CD4-positive, alpha-beta memory T cell (primary cell): Measurements from ENCODE around the gene DAPK1. TPM values are rescaled to one million over a fixed set of nuclear protein-coding genes. Genes with fewer than 3 reads are reported as not detected.
"Not testable (repeated sequence)": the region's sequence is repeated elsewhere in the genome, so short reads cannot be mapped to it uniquely, and the experiment has no call there.

Experiments
- CTCF ChIA-PET: fragments of 350-600 bp; sonication (Branson Sonifier 250); formaldehyde crosslinking; loops from one replicate; lab custom pipeline; 2021; ENCODE audit warnings: inconsistent platforms; ENCODE audit not compliant: partially characterized antibody; lab: Charles Lee
- POLR2A ChIA-PET: fragments of 350-600 bp; sonication (Branson Sonifier 250); formaldehyde crosslinking; loops from one replicate; lab custom pipeline; 2021; ENCODE audit not compliant: partially characterized antibody; lab: Charles Lee
- DNase-seq, 5 donors: peaks; one replicate each; pipeline versions ENCODE4 v3.0.0 to v3.0.0-alpha.2; 2020 to 2022; ENCODE audit warnings: mixed read lengths in 1 of 5
- H3K27ac ChIP-seq: one replicate; pipeline ENCODE4 v1.7.0; 2013; ENCODE audit warnings: low read depth, low read length
- H3K27me3 ChIP-seq: 2 replicates; pipeline ENCODE4 v1.7.0; 2013; ENCODE audit warnings: mild to moderate bottlenecking, low read length, moderate library complexity; ENCODE audit not compliant: insufficient read depth
- H3K36me3 ChIP-seq: 2 replicates; pipeline ENCODE4 v1.7.0; 2013; ENCODE audit warnings: mild to moderate bottlenecking, low read length, moderate library complexity; ENCODE audit not compliant: insufficient read depth
- H3K4me1 ChIP-seq: 2 replicates; pipeline ENCODE4 v1.7.0; 2013; ENCODE audit warnings: mild to moderate bottlenecking, low read length, moderate library complexity; ENCODE audit not compliant: insufficient read depth
- H3K4me3 ChIP-seq, 2 donors: one replicate each; pipeline ENCODE4 v1.7.0; 2013; ENCODE audit warnings: low read length in 2 of 2, mild to moderate bottlenecking in 1 of 2
- H3K9me3 ChIP-seq, 2 donors: one replicate each; pipeline ENCODE4 v1.7.0; 2013; ENCODE audit warnings: low read length in 2 of 2, control low read depth in 1 of 2; ENCODE audit not compliant: control insufficient read depth in 1 of 2
- H3K27ac Mint-ChIP-seq, 7 donors: one replicate each; pipeline ENCODE4 v1.8.0; 2020 to 2021; ENCODE audit warnings: mixed read lengths in 7 of 7, mild to moderate bottlenecking in 6 of 7, inconsistent platforms in 3 of 7, moderate library complexity in 3 of 7
- H3K27me3 Mint-ChIP-seq, 2 donors: one replicate each; pipeline ENCODE4 v1.8.0; 2020 to 2021; ENCODE audit warnings: mixed read lengths in 2 of 2
- H3K36me3 Mint-ChIP-seq, 2 donors: one replicate each; pipeline ENCODE4 v1.8.0; 2020 to 2021; ENCODE audit warnings: mixed read lengths in 2 of 2, inconsistent platforms in 1 of 2, mild to moderate bottlenecking in 1 of 2
- H3K4me1 Mint-ChIP-seq, 4 donors: one replicate each; pipeline ENCODE4 v1.8.0; 2020 to 2021; ENCODE audit warnings: mixed read lengths in 4 of 4, mild to moderate bottlenecking in 1 of 4
- H3K4me3 Mint-ChIP-seq, 8 donors: one replicate each; pipeline ENCODE4 v1.8.0; 2020 to 2021; ENCODE audit warnings: mixed read lengths in 8 of 8, mild to moderate bottlenecking in 7 of 8, moderate library complexity in 6 of 8, inconsistent platforms in 3 of 8
- H3K9me3 Mint-ChIP-seq, 8 donors: one replicate each; pipeline ENCODE4 v1.8.0; 2020 to 2021; ENCODE audit warnings: mixed read lengths in 8 of 8, mild to moderate bottlenecking in 5 of 8, inconsistent platforms in 3 of 8, moderate library complexity in 1 of 8
- intact Hi-C: fragments of 100-400 bp; cut with micrococcal nuclease; formaldehyde crosslinking; loops from one replicate; pipeline ENCODE4 v1.15.1; 2023
- polyA plus RNA-seq, 2 donors: library from polyadenylated mRNA; unstranded; fragments of 300-500 nt; fragmentation: Illumina TruSeq; gene quantifications; one replicate each; pipeline ENCODE4 v1.2.3, GENCODE V29; 2021
- total RNA-seq, 2 experiments: library from RNA; stranded (reverse); gene quantifications; one replicate each; pipeline ENCODE4 v1.2.3, GENCODE V29; 2021

Gene DAPK1
- total and polyA plus RNA-seq, 4 experiments from 2014 or later: 1.7 to 2.2 TPM; not detected in 2

DNA sequence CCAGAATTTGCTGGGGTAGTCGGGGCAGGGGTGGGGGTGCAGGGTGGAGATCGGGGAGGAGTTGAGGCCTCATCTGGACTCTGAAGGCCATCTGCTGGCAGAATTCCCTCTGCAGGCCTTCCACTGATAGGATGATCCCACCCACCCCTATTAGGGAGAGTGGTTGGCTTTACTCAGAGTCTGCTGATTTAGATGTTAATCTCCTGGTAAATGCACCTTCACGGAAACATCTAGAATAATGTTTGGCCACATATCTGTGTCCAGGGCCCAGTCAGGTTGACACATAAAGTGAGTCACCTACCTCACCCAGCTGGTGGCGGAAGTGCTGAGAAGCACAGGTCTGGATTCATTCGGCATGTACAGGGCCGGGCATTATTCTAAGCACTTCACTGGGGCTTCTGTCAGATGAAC is 50.0 kb downstream of the DAPK1 start:
- Mint-ChIP-seq H3K9me3 (peaks cover 0 to 2% (median 0%) of the 10 kb centered on the region in 8 donors), H3K27ac (no peak overlapping the region), H3K4me3 (no peak overlapping the region), H3K4me1 (no peaks in the 10 kb centered on the region), H3K36me3 (no peaks in the 10 kb centered on the region), H3K27me3 (no peaks in the 10 kb centered on the region)
- intact Hi-C loops: no loop called here
- no peaks in the 10 kb centered on the region for H3K9me3 ChIP-seq
- no peak overlapping the region for H3K27ac ChIP-seq
- POLR2A ChIA-PET: no interaction called here
- no peaks in the 10 kb centered on the region for H3K4me1 ChIP-seq
- H3K36me3 ChIP-seq: no peaks in the 10 kb centered on the region
- DNase-seq: no peak
- CTCF ChIA-PET: no interaction called here
- H3K4me3 ChIP-seq: no peak overlapping the region
- no peaks in the 10 kb centered on the region for H3K27me3 ChIP-seq

DNA sequence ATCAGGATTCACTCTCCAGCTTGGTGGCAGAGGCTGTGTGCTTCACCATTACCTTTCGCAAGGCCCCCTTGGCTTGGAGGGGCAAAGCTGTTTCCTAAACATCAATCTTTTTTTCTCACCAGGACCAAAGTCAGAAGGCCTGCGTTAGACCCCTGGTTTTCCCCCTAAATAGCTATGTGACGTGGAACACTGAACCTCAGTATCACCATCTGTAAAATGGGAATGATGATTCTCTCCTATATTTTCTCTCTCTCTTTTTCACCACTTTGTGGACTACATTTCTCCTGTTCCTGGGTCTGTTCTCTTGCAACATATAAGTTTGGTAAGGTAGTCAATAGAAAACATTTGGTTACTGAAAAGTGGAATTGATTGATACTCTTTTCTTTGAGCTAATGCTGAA is 50.5 kb downstream of the DAPK1 start:
- ChIA-PET CTCF (no interaction called here), POLR2A (no interaction called here)
- Histone ChIP-seq H3K27ac (no peak overlapping the region), H3K27me3 (no peaks in the 10 kb centered on the region), H3K4me3 (no peak overlapping the region), H3K9me3 (no peaks in the 10 kb centered on the region), H3K4me1 (no peaks in the 10 kb centered on the region), H3K36me3 (no peaks in the 10 kb centered on the region)
- H3K9me3 Mint-ChIP-seq: peaks cover 0 to 2% (median 0%) of the 10 kb centered on the region in 8 donors
- no peak overlapping the region for H3K27ac Mint-ChIP-seq
- no peak for DNase-seq
- no peak overlapping the region for H3K4me3 Mint-ChIP-seq
- H3K36me3 Mint-ChIP-seq: no peaks in the 10 kb centered on the region
- peaks cover 0 to 1% of the 10 kb centered on the region in 2 donors for H3K27me3 Mint-ChIP-seq
- H3K4me1 Mint-ChIP-seq: no peaks in the 10 kb centered on the region
- intact Hi-C loops: no loop called here

DNA sequence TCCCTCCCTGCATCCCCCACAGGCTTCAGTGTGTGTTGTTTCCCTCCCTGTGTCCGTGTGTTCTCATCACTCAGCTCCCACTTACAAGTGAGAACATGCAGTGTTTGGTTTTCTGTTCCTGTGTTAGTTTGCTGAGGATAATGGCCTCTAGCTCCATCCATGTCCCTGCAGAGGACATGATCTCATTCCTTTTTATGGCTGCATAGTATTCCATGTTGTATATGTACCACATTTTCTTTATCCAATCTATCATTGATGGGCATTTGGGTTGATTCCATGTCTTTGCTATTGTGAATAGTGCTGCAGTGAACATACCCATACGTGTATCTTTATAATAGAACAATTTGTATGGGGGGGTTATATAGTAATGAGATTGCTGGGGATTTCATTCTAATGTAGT is 51.4 kb downstream of the DAPK1 start:
- H3K9me3 Mint-ChIP-seq: not testable (repeated sequence)

DNA sequence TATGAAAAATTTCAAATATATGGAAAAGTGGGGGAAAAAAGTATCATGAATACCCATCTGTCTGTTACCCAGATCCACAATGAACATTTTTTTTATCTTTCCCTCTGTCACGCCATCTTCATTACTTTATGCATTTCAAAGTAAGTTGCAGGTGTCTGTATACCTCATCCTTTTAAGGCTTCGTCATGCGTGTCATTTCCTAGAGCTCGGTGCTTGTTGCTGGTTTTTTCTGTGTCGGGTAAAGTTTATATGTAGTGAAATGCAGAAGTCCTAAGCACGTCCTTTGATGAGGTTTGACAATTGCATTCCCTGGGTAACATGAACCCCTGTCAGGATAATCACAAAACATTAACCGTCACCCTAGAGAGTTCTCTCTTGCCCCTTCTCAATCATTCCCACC is 52.1 kb downstream of the DAPK1 start:
- Mint-ChIP-seq H3K9me3 (peaks cover 0 to 4% (median 0%) of the 10 kb centered on the region in 8 donors), H3K36me3 (no peaks in the 10 kb centered on the region), H3K4me3 (no peak overlapping the region), H3K27me3 (peaks cover 0 to 4% of the 10 kb centered on the region in 2 donors), H3K27ac (no peak overlapping the region), H3K4me1 (no peaks in the 10 kb centered on the region)
- ChIA-PET CTCF (no interaction called here), POLR2A (no interaction called here)
- no peak overlapping the region for H3K4me3 ChIP-seq
- no peak for DNase-seq
- no peak overlapping the region for H3K27ac ChIP-seq
- intact Hi-C loops: no loop called here
- no peaks in the 10 kb centered on the region for H3K36me3 ChIP-seq
- H3K27me3 ChIP-seq: no peaks in the 10 kb centered on the region
- no peaks in the 10 kb centered on the region for H3K4me1 ChIP-seq
- H3K9me3 ChIP-seq: no peaks in the 10 kb centered on the region

More for the DNA sequence above, 51.4 kb downstream of the DAPK1 start:
- H3K36me3 Mint-ChIP-seq, H3K27ac ChIP-seq, H3K4me3 Mint-ChIP-seq, H3K4me1 Mint-ChIP-seq, DNase-seq, H3K4me1 ChIP-seq, intact Hi-C loops, H3K9me3 ChIP-seq, H3K4me3 ChIP-seq, H3K36me3 ChIP-seq, H3K27me3 Mint-ChIP-seq, POLR2A ChIA-PET, CTCF ChIA-PET, H3K27ac Mint-ChIP-seq, H3K27me3 ChIP-seq: not testable (repeated sequence)

DNA sequence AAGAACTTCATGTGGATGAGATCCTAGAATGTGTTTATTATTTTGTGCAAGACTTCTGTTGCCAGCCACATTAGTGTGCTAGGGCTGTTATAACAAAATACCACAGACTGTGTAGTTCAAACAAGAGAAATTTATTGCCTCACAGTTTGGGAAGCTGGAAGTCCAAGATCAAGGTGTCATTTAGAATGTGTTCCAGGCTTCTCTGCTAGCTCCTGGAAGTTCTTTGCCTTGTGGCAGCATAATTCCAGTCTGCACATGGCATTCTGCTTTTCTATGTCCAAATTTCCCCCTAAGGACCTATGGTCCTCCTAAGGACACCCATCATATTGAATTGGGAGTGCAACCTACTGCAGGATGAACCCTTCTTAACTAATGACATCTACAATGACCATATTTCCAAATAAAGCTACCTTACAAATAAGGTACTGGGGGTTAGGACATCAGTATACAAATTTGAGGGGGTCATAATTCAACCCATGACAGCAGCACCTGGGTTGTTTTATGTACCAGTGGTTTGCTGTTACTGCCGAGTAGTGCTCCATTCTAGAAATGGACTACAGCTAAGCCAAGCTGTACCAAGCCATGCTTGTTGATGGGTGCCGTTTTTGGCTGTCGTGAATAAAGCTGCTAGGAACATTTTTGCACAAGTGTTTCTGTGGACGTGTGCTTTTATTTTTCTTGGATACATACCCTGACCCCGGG is 52.7 kb downstream of the DAPK1 start:
- H3K9me3 ChIP-seq: no peaks in the 10 kb centered on the region
- H3K36me3 ChIP-seq: no peaks in the 10 kb centered on the region
- no peak overlapping the region for H3K4me3 Mint-ChIP-seq
- intact Hi-C loops: no loop called here
- no peaks in the 10 kb centered on the region for H3K27me3 ChIP-seq
- H3K9me3 Mint-ChIP-seq: peaks cover 0 to 4% (median 0%) of the 10 kb centered on the region in 8 donors
- POLR2A ChIA-PET: no interaction called here
- peaks cover 0 to 4% of the 10 kb centered on the region in 2 donors for H3K27me3 Mint-ChIP-seq
- no peaks in the 10 kb centered on the region for H3K4me1 Mint-ChIP-seq
- CTCF ChIA-PET: no interaction called here
- no peaks in the 10 kb centered on the region for H3K36me3 Mint-ChIP-seq
- no peak overlapping the region for H3K4me3 ChIP-seq
- no peak overlapping the region for H3K27ac ChIP-seq
- no peaks in the 10 kb centered on the region for H3K4me1 ChIP-seq
- no peak overlapping the region for H3K27ac Mint-ChIP-seq
- DNase-seq: no peak

DNA sequence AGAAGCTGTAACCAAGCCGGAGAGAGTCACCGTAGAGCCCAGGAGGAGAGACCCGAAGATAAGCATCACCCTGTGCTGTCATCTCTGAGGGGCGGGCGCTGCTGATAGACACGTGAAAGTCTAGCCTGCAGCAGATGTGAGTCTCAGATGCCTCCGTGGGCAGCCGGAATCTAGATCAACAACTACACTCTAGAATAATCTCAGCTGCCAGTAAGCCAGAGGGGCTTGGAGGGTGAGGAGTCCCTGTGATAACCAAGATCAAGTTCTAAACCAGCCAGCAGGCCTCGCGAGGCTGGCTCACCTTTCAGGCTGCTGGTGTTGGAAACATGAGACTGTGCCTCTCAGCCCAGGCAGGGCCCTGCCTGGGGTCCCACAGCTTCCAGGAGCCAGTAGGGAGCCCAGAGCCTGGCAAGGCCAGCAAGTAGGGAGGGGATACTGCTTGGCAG is 54.1 kb downstream of the DAPK1 start:
- Histone ChIP-seq H3K27me3 (no peaks in the 10 kb centered on the region), H3K4me3 (no peak overlapping the region), H3K36me3 (no peaks in the 10 kb centered on the region), H3K27ac (no peak overlapping the region), H3K9me3 (no peaks in the 10 kb centered on the region), H3K4me1 (no peaks in the 10 kb centered on the region)
- Mint-ChIP-seq H3K27me3 (peaks cover 0 to 4% of the 10 kb centered on the region in 2 donors), H3K27ac (no peak overlapping the region), H3K4me1 (no peaks in the 10 kb centered on the region), H3K9me3 (peaks cover 0 to 4% (median 0%) of the 10 kb centered on the region in 8 donors), H3K4me3 (no peak overlapping the region), H3K36me3 (no peaks in the 10 kb centered on the region)
- ChIA-PET POLR2A (no interaction called here), CTCF (no interaction called here)
- intact Hi-C loops: no loop called here
- no peak for DNase-seq

DNA sequence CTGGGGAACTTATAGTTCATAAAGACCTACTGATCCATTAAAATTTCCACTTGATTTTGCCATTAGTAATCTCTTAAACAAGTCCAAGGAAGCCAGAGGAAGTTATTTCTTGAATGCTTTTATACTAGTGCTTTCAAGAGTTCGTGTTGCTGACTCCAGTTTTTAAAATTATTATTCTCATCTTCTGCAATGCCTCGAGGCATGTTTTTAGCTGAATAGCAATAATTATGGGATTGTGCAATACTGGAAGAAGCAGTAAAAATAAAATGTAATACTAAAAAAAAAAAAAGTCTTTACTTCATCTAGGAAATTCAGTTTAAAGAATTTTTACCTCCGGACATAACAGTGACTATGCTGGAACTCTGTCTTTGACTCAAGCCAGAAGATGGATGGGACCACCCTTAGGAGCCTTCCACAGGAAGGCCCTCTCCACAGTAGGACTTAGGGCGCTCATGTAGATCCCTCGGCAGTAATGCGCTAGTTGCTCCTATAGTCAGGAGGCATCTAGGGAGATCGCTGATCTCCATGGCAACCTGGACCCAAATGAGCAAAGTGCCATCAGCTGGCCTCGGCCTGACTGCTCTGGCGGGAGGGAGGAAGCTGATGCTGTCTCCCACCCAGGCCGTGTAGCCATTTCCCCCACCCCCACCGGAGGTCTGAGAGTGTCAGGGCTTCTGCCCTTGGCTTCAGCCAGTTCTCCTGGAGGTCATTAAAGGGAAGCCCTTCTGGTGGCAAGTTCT is 56.7 kb downstream of the DAPK1 start:
- CTCF ChIA-PET: interaction anchor here (0.7 kb wide), 1 partner anchor 59 kb away, joined by 3 read pairs; no protein-coding TSS in a partner anchor
- no peak overlapping the region for H3K4me3 Mint-ChIP-seq
- H3K27ac Mint-ChIP-seq: no peak overlapping the region
- POLR2A ChIA-PET: no interaction called here
- H3K36me3 ChIP-seq: no peaks in the 10 kb centered on the region
- no peak overlapping the region for H3K4me3 ChIP-seq
- H3K4me1 ChIP-seq: no peaks in the 10 kb centered on the region
- no peak for DNase-seq
- no peak overlapping the region for H3K27ac ChIP-seq
- peaks cover 0 to 2% (median 0%) of the 10 kb centered on the region in 8 donors for H3K9me3 Mint-ChIP-seq
- H3K27me3 Mint-ChIP-seq: peaks cover 0 to 4% of the 10 kb centered on the region in 2 donors
- H3K36me3 Mint-ChIP-seq: no peaks in the 10 kb centered on the region
- intact Hi-C loops: no loop called here
- H3K4me1 Mint-ChIP-seq: no peaks in the 10 kb centered on the region
- no peaks in the 10 kb centered on the region for H3K27me3 ChIP-seq
- no peaks in the 10 kb centered on the region for H3K9me3 ChIP-seq
